ENCODE results near the gene NSDHL. TPM values are rescaled to one million over a fixed set of nuclear protein-coding genes. Genes with fewer than 3 reads are reported as not detected.

The NSDHL gene
- total and polyA plus RNA-seq, 2 experiments from 2014 or later, result 14.6 to 69.6 TPM

- H3K4me1 ChIP-seq (ENCODE audit: low read depth), result no peaks in the 10 kb centered on the region
- H3K27ac ChIP-seq, result no peak overlapping the region
- DNase-seq (ENCODE audit: low read depth in 1 of 2, low spot score in 1 of 2), result no peak
- no peaks in the 10 kb centered on the region for H3K36me3 ChIP-seq
- H3K27me3 ChIP-seq, result no peaks in the 10 kb centered on the region
- no peak overlapping the region for H3K4me3 ChIP-seq
- TF ChIP-seq CTCF (IDR thresholded peaks at IDR 0.05; ENCODE audit: low read depth, low read length), result no peak
- H3K9me3 ChIP-seq (ENCODE audit: low read depth), result no peaks in the 10 kb centered on the region
Observed at GRCh38 chrX:152884171-152884570, 53.3 kb downstream of the NSDHL start.

DNA sequence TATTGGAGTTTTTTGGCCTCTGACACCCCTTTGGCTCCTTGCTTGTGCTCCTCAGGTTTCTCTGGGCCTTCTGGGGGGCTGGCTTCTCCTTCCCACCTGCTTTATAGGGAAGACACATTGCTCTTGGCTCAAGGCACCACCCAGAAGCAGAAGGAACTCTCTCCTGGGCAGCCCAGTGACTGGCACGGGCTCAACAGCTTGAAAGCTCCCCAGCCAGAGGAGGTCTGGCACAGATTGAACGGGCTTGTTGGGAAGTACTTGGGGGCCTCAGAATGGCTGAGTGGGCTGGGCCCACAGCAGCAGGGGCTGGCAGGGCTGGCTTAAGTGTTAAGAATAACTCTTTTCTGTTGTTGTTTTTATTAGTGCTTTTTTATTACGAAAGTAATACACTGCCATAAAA lies 55.9 kb downstream of the NSDHL start:
- H3K27ac ChIP-seq, result no peak overlapping the region
- TF ChIP-seq CTCF (IDR thresholded peaks at IDR 0.05; ENCODE audit: low read depth, low read length), result no peak
- H3K4me3 ChIP-seq, result no peak overlapping the region
- DNase-seq (ENCODE audit: low read depth in 1 of 2, low spot score in 1 of 2), result no peak
- H3K9me3 ChIP-seq (ENCODE audit: low read depth), result no peaks in the 10 kb centered on the region
- no peaks in the 10 kb centered on the region for H3K36me3 ChIP-seq
- no peaks in the 10 kb centered on the region for H3K4me1 ChIP-seq (ENCODE audit: low read depth)
- H3K27me3 ChIP-seq, result no peaks in the 10 kb centered on the region

DNA sequence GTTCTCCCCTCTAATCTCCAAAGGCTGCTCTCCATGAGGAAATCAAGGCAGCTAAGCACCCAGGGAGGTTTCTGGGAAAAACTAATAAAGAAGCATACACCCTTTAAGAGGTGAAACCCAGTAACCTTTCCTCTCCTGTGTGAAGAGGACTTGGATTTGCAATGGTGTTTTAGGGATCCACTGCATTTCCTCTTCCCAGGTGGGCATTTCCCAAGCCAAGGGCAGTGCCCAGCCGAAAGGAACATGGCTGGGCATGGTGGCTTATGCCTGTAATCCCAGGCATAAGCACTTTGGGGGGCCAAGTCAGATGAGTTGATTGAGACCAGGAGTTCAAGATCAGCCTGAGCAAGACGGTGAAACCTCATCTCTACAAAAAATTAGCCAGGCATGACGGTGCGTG lies 61.6 kb downstream of the NSDHL start:
- no peaks in the 10 kb centered on the region for H3K4me1 ChIP-seq (ENCODE audit: low read depth)
- H3K4me3 ChIP-seq, result no peak overlapping the region
- no peaks in the 10 kb centered on the region for H3K36me3 ChIP-seq
- DNase-seq (ENCODE audit: low read depth in 1 of 2, low spot score in 1 of 2), result no peak
- no peak for TF ChIP-seq CTCF (IDR thresholded peaks at IDR 0.05; ENCODE audit: low read depth, low read length)
- H3K27me3 ChIP-seq, result no peaks in the 10 kb centered on the region
- H3K9me3 ChIP-seq (ENCODE audit: low read depth), result no peaks in the 10 kb centered on the region
- H3K27ac ChIP-seq, result no peak overlapping the region

DNA sequence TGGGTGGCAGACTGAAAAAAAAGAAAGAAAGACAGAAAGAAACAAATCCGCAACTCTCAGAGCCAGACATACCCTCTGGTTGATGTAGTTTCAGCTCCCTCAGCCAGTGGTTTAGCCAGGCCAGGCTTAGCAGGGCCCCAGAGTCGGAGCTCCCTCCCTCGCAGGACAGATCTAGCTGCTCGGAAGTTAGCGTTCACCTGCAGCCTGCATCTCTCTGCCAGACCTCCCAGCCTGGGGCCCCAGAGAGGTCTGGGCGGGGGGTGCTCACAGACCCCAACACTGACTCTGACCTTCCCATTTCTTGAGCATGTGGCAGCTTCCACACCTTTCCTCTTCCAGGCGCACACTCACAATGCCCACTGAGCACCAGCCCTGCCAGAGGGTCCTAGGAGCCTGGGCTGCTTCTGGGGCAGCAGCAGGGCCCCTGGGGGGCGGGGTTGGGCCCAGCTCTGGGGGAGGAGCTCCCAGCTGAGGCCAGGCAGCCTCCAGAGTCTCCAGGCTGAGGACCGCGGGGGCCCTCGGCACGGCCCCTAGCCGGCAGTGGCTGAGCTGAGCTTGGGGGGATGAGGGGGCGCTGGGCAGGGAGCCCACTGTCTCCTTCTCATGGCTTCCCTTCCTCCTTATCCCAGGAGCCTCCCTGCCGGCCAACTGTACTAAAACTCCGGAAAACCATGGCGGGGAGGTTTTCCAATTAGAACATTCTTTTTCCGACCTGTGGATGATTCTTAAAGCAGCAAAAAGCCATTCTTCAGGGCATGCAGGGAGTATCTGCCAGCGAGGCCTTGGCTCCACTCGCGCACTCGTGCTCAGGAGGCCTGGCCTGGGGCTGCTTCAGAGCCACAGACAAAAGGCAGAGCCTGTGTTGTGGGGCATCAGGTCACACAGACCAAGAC lies 62.4 kb downstream of the NSDHL start:
- Histone ChIP-seq H3K4me1 (ENCODE audit: low read depth) (no peaks in the 10 kb centered on the region), H3K36me3 (no peaks in the 10 kb centered on the region), H3K27ac (no peak overlapping the region), H3K4me3 (no peak overlapping the region), H3K27me3 (no peaks in the 10 kb centered on the region), H3K9me3 (ENCODE audit: low read depth) (no peaks in the 10 kb centered on the region)
- TF ChIP-seq CTCF (IDR thresholded peaks at IDR 0.05; ENCODE audit: low read depth, low read length), result no peak
- no peak for DNase-seq (ENCODE audit: low read depth in 1 of 2, low spot score in 1 of 2)

GRCh38 chrX:152893980-152894610 lies 63.2 kb downstream of the NSDHL start:
- Histone ChIP-seq H3K27ac (no peak overlapping the region), H3K27me3 (no peaks in the 10 kb centered on the region), H3K4me3 (no peak overlapping the region), H3K36me3 (no peaks in the 10 kb centered on the region), H3K9me3 (ENCODE audit: low read depth) (no peaks in the 10 kb centered on the region), H3K4me1 (ENCODE audit: low read depth) (no peaks in the 10 kb centered on the region)
- TF ChIP-seq CTCF (IDR thresholded peaks at IDR 0.05; ENCODE audit: low read depth, low read length), result no peak
- DNase-seq (ENCODE audit: low read depth in 1 of 2, low spot score in 1 of 2), result no peak
